Measurements from ENCODE around the gene ZNRF3.

- no peak for TF ChIP-seq CTCF (optimal IDR thresholded peaks at IDR 0.05 in 1 of 3, IDR thresholded peaks at IDR 0.05 in 1 of 3, conservative IDR thresholded peaks at IDR 0.05 in 1 of 3; ENCODE audit: extremely low read depth in 1 of 3, insufficient read depth in 2 of 3, low read length in 3 of 3)
- no peak for TF ChIP-seq EZH2 (IDR thresholded peaks at IDR 0.05; ENCODE audit: low read length)
Observed at GRCh38 chr22:29014293-29014692, 130.9 kb downstream of the ZNRF3 start.
